WTC11 (cell line): Measurements from ENCODE around the gene NOX3. TPM values are rescaled to one million over a fixed set of nuclear protein-coding genes. Genes with fewer than 3 reads are reported as not detected.

ENCODE experiments used
- ATAC-seq: fragments of 200-7000 bp; cut with Tn5 transposase; 2 replicates; pipeline ENCODE4 v1.10.0; 2021; ENCODE audit warnings: mild to moderate bottlenecking, moderate library complexity
- CTCF ChIA-PET: fragments of 300-600 bp; sonication (Branson Sonifier 250); formaldehyde crosslinking; loops from one replicate; lab custom pipeline; 2021; ENCODE audit warnings: antibody characterized with exemption; lab: Charles Lee
- POLR2A ChIA-PET: fragments of 350-600 bp; sonication (Branson Sonifier 250); formaldehyde crosslinking; loops from one replicate; lab custom pipeline; 2021; ENCODE audit warnings: antibody characterized with exemption; lab: Charles Lee
- DNase-seq: peaks from one replicate; pipeline ENCODE4 v3.0.0; 2021; ENCODE audit warnings: low spot score
- H3K27ac Mint-ChIP-seq: 2 replicates; pipeline ENCODE4 v1.8.0; 2021; ENCODE audit warnings: mixed read lengths
- H3K27me3 Mint-ChIP-seq: 2 replicates; pipeline ENCODE4 v1.8.0; 2021; ENCODE audit warnings: low read depth, mild to moderate bottlenecking, moderate library complexity, mixed read lengths
- H3K36me3 Mint-ChIP-seq: 2 replicates; pipeline ENCODE4 v1.8.0; 2021; ENCODE audit warnings: mixed read lengths
- H3K4me1 Mint-ChIP-seq: 2 replicates; pipeline ENCODE4 v1.8.0; 2022; ENCODE audit warnings: mixed read lengths
- H3K4me3 Mint-ChIP-seq: 2 replicates; pipeline ENCODE4 v1.8.0; 2021; ENCODE audit warnings: mild to moderate bottlenecking, moderate library complexity, mixed read lengths
- H3K9me3 Mint-ChIP-seq: 2 replicates; pipeline ENCODE4 v1.8.0; 2021; ENCODE audit warnings: mixed read lengths
- ATF1 ChIP-seq: sonication (generic); formaldehyde crosslinking; IDR thresholded peaks from 2 replicates; pipeline ENCODE4 v1.8.1; 2023; ENCODE audit warnings: mild to moderate bottlenecking, moderate library complexity, missing genetic modification reagents
- CREB1 ChIP-seq: sonication (generic); formaldehyde crosslinking; IDR thresholded peaks from 2 replicates; pipeline ENCODE4 v1.8.0; 2023; ENCODE audit warnings: mild to moderate bottlenecking, missing genetic modification reagents
- E2F1 ChIP-seq: sonication (generic); formaldehyde crosslinking; IDR thresholded peaks from 2 replicates; pipeline ENCODE4 v1.8.0; 2022; ENCODE audit warnings: mild to moderate bottlenecking, missing genetic modification reagents
- E2F5 ChIP-seq: sonication (generic); formaldehyde crosslinking; IDR thresholded peaks from 2 replicates; pipeline ENCODE4 v1.8.1; 2022; ENCODE audit warnings: mild to moderate bottlenecking, moderate library complexity, missing genetic modification reagents
- ELF4 ChIP-seq: sonication (generic); formaldehyde crosslinking; IDR thresholded peaks from 2 replicates; pipeline ENCODE4 v1.8.1; 2022; ENCODE audit warnings: low read depth, mild to moderate bottlenecking, moderate library complexity, missing genetic modification reagents
- EMX1 ChIP-seq: fragments of 250-450 bp; sonication (Bioruptor Pico); IDR thresholded peaks from 2 replicates; pipeline ENCODE4 v1.8.0; 2021; ENCODE audit warnings: mild to moderate bottlenecking
- MLX ChIP-seq: sonication (generic); formaldehyde crosslinking; IDR thresholded peaks from 2 replicates; pipeline ENCODE4 v1.8.1; 2023; ENCODE audit warnings: mild to moderate bottlenecking, missing genetic modification reagents, moderate library complexity
- NFYB ChIP-seq: sonication (generic); formaldehyde crosslinking; conservative IDR thresholded peaks from 2 replicates; pipeline ENCODE4 v1.8.0; 2022; ENCODE audit warnings: low read depth, missing genetic modification reagents
- OVOL2 ChIP-seq: fragments of 250-450 bp; sonication (Bioruptor Pico); IDR thresholded peaks from 2 replicates; pipeline ENCODE4 v1.9.0; 2021; ENCODE audit warnings: mild to moderate bottlenecking, borderline replicate concordance
- PRRX2 ChIP-seq: fragments of 250-450 bp; sonication (Bioruptor Pico); IDR thresholded peaks from 2 replicates; pipeline ENCODE4 v1.8.0; 2021; ENCODE audit warnings: mild to moderate bottlenecking
- RORB ChIP-seq: fragments of 250-450 bp; sonication (Bioruptor Pico); IDR thresholded peaks from 2 replicates; pipeline ENCODE4 v1.9.0; 2021; ENCODE audit warnings: mild to moderate bottlenecking
- ZNF138 ChIP-seq: sonication (generic); formaldehyde crosslinking; conservative IDR thresholded peaks from 2 replicates; pipeline ENCODE4 v1.8.1; 2022; ENCODE audit warnings: mild to moderate bottlenecking, moderate library complexity, missing genetic modification reagents
- ZNF219 ChIP-seq: sonication (generic); formaldehyde crosslinking; IDR thresholded peaks from 2 replicates; pipeline ENCODE4 v1.8.0; 2023; ENCODE audit warnings: missing genetic modification reagents, mild to moderate bottlenecking, borderline replicate concordance
- ZNF416 ChIP-seq: fragments of 250-450 bp; sonication (Bioruptor Pico); IDR thresholded peaks from 2 replicates; pipeline ENCODE4 v1.9.0; 2021; ENCODE audit warnings: mild to moderate bottlenecking, inconsistent platforms
- ZNF512 ChIP-seq: sonication (generic); formaldehyde crosslinking; IDR thresholded peaks from 2 replicates; pipeline ENCODE4 v1.8.1; 2022; ENCODE audit warnings: missing genetic modification reagents, borderline replicate concordance
- ZNF671 ChIP-seq: fragments of 250-450 bp; sonication (Bioruptor Pico); IDR thresholded peaks from 2 replicates; pipeline ENCODE4 v1.8.0; 2021; ENCODE audit warnings: mild to moderate bottlenecking
- ZSCAN18 ChIP-seq: fragments of 250-450 bp; sonication (Bioruptor Pico); IDR thresholded peaks from 2 replicates; pipeline ENCODE4 v2.1.2; 2022; ENCODE audit warnings: mild to moderate bottlenecking, moderate library complexity
- total RNA-seq: library from RNA; stranded (reverse); gene quantifications from 3 replicates; pipeline ENCODE4 v1.2.3, GENCODE V29; 2021
- TF ChIP-seq, protein P1 (sequence below): sonication (generic); formaldehyde crosslinking; conservative IDR thresholded peaks from 2 replicates; pipeline ENCODE4 v1.8.1; 2022; ENCODE audit warnings: mild to moderate bottlenecking, missing genetic modification reagents
- TF ChIP-seq, protein P2 (sequence below): fragments of 200-600 bp; IDR thresholded peaks from 2 replicates; pipeline ENCODE4 v1.8.0; 2022; ENCODE audit warnings: antibody characterized with exemption
- TF ChIP-seq, protein P3 (sequence below): sonication (generic); formaldehyde crosslinking; IDR thresholded peaks from 2 replicates; pipeline ENCODE4 v1.8.1; 2023; ENCODE audit warnings: mild to moderate bottlenecking, missing genetic modification reagents, moderate library complexity

Gene NOX3
- total RNA-seq, 1 experiment from 2014 or later, result not detected

DNA sequence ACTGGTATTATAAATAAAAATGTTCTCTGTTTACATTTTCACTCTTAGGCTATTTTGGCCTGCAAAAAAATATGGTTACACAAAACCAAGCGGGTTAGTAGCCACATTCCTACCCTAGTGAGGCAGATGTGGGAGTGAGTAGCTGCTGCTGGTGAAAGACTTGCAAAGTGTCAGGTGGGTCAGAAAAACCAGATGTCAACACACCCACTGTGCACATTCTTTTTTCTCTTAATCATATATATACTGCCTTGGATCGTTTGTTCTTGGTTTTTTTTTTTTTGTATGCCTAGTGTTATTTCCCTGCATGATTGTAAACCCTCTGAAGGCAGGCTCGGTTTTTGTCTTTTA is 73.3 kb downstream of the NOX3 start (continued):
- TF ChIP-seq E2F5 (CRISPR knock-in tag) (no peak), E2F1 (no peak), PRRX2 (CRISPR knock-in tag) (no peak), OVOL2 (CRISPR knock-in tag) (no peak), ZNF671 (CRISPR knock-in tag) (no peak)
- TF ChIP-seq, protein P1, sequence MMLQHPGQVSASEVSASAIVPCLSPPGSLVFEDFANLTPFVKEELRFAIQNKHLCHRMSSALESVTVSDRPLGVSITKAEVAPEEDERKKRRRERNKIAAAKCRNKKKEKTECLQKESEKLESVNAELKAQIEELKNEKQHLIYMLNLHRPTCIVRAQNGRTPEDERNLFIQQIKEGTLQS, result no peak

DNA sequence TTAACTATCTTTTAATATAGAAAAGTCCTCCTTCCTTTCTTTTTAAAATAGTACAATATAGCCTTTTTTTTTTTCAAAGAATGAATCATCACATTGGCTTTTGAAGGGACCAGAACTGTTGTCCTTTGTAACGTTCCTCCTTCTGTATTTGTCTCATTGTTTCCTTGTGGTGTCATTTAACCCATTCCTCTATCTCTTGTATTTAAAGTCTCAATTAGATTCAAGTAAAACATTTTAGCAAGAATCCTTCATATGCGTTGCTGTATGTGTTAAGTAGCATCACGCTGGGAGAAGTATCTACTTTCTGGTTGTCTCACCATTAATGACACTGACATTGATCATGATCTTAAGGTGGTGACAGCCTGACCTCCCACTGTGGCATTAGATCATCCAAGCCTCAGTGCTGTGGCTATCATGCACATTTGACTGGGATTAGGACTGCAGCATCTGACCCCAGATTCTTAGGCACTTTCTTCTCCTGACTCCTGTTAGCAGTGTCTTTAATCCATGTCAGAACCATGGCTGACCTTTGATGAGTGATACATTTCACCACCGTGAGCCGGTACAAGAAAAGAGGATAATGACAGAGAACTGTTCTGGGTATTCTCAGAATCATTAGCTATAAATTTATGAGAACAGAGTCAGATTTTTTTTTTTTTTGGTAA is 73.8 kb downstream of the NOX3 start:
- no peak overlapping the region for H3K27ac Mint-ChIP-seq
- H3K4me3 Mint-ChIP-seq, result no peak overlapping the region
- H3K36me3 Mint-ChIP-seq, result no peaks in the 10 kb centered on the region
- ChIA-PET POLR2A (no interaction called here), CTCF (interaction anchor here (1.0 kb wide), 1 partner anchor 19 kb away, joined by 3 read pairs; no protein-coding TSS in a partner anchor)
- no peak for ATAC-seq
- H3K4me1 Mint-ChIP-seq, result no peaks in the 10 kb centered on the region
- no peak for DNase-seq
- no peaks in the 10 kb centered on the region for H3K9me3 Mint-ChIP-seq
- TF ChIP-seq EMX1 (CRISPR knock-in tag) (no peak), ZNF512 (CRISPR knock-in tag) (no peak), ZNF416 (CRISPR knock-in tag) (no peak), ZNF138 (no peak), ZNF219 (CRISPR knock-in tag) (no peak), PRRX2 (CRISPR knock-in tag) (no peak), NFYB (CRISPR knock-in tag) (no peak), E2F1 (no peak)
- TF ChIP-seq, protein P2, sequence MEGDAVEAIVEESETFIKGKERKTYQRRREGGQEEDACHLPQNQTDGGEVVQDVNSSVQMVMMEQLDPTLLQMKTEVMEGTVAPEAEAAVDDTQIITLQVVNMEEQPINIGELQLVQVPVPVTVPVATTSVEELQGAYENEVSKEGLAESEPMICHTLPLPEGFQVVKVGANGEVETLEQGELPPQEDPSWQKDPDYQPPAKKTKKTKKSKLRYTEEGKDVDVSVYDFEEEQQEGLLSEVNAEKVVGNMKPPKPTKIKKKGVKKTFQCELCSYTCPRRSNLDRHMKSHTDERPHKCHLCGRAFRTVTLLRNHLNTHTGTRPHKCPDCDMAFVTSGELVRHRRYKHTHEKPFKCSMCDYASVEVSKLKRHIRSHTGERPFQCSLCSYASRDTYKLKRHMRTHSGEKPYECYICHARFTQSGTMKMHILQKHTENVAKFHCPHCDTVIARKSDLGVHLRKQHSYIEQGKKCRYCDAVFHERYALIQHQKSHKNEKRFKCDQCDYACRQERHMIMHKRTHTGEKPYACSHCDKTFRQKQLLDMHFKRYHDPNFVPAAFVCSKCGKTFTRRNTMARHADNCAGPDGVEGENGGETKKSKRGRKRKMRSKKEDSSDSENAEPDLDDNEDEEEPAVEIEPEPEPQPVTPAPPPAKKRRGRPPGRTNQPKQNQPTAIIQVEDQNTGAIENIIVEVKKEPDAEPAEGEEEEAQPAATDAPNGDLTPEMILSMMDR, result no peak
- TF ChIP-seq, protein P3, sequence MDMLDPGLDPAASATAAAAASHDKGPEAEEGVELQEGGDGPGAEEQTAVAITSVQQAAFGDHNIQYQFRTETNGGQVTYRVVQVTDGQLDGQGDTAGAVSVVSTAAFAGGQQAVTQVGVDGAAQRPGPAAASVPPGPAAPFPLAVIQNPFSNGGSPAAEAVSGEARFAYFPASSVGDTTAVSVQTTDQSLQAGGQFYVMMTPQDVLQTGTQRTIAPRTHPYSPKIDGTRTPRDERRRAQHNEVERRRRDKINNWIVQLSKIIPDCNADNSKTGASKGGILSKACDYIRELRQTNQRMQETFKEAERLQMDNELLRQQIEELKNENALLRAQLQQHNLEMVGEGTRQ (CRISPR knock-in tag), result no peak
- TF ChIP-seq, all 79 proteins: peak for 0
- H3K27me3 Mint-ChIP-seq, result no peaks in the 10 kb centered on the region

GRCh38 chr6:155380666-155381332 is 74.8 kb downstream of the NOX3 start:
- no peak overlapping the region for H3K4me3 Mint-ChIP-seq
- ATAC-seq (no peak), DNase-seq (no peak)
- no peak overlapping the region for H3K27ac Mint-ChIP-seq
- ChIA-PET POLR2A (no interaction called here), CTCF (interaction anchor here (1.0 kb wide), 1 partner anchor 20 kb away, joined by 3 read pairs; no protein-coding TSS in a partner anchor)
- H3K27me3 Mint-ChIP-seq, result no peaks in the 10 kb centered on the region
- H3K4me1 Mint-ChIP-seq, result no peaks in the 10 kb centered on the region
- TF ChIP-seq ELF4 (CRISPR knock-in tag) (no peak), ATF1 (CRISPR knock-in tag) (no peak), ZSCAN18 (CRISPR knock-in tag) (no peak), RORB (CRISPR knock-in tag) (no peak), MLX (CRISPR knock-in tag) (no peak), CREB1 (CRISPR knock-in tag) (no peak)
- TF ChIP-seq, protein P3 (CRISPR knock-in tag), result no peak
- TF ChIP-seq, protein P1, result no peak
- no peaks in the 10 kb centered on the region for H3K36me3 Mint-ChIP-seq
- H3K9me3 Mint-ChIP-seq, result no peaks in the 10 kb centered on the region
